Lower leg skin (tissue), 4 donors: Measurements from ENCODE around the gene LRTM2. TPM values are rescaled to one million over a fixed set of nuclear protein-coding genes. Genes with fewer than 3 reads are reported as not detected.
"Not testable (repeated sequence)": the region's sequence is repeated elsewhere in the genome, so short reads cannot be mapped to it uniquely, and the experiment has no call there.

Experiments used
- DNase-seq, 2 donors: peaks; one replicate each; pipeline ENCODE4 v3.0.0-alpha.2; 2019; ENCODE audit warnings: low spot score in 2 of 2
- H3K4me3 ChIP-seq: fragments of 200-600 bp; sonication (generic); 2 replicates; pipeline ENCODE4 v1.5.1; 2017; ENCODE audit warnings: mild to moderate bottlenecking, low read depth; ENCODE audit not compliant: poor library complexity, severe bottlenecking
- CTCF ChIP-seq, 3 donors: fragments of 450-650 bp; IDR thresholded peaks; one replicate each; pipeline ENCODE4 v1.5.1; 2016; ENCODE audit warnings: antibody characterized with exemption in 3 of 3, mild to moderate bottlenecking in 3 of 3, moderate library complexity in 2 of 3
- POLR2A ChIP-seq, 2 donors: fragments of 450-650 bp; IDR thresholded peaks; one replicate each; pipeline ENCODE4 v1.6.1; 2016 to 2017; ENCODE audit warnings: antibody characterized with exemption in 2 of 2, mild to moderate bottlenecking in 1 of 2, moderate library complexity in 1 of 2
- WGBS, 2 donors: methylation state at CpG; one replicate each; pipeline ENCODE4 v1.1.5; 2018; 5-methylcytosine and 5-hydroxymethylcytosine counted together
- intact Hi-C: fragments of 100-400 bp; cut with DNase I; formaldehyde crosslinking; loops from one replicate; pipeline ENCODE4 v1.15.0; 2023; ENCODE audit warnings: low total_unique reads
- total RNA-seq, 4 donors: library from RNA; depleted of rRNA; stranded (reverse); fragments of >200 nt; gene quantifications; one replicate each; pipeline ENCODE4 v1.1.0, GENCODE V29; 2016

Gene LRTM2
- total RNA-seq, 4 donors from 2014 or later: not detected

- intact Hi-C loops: no loop called here
- no peak for DNase-seq
- 92 to 94% methylated on average over 9 of the region's 9 CpGs for WGBS, 2 donors
- TF ChIP-seq POLR2A (IDR thresholded peaks at IDR 0.05): no peak
- no peak for TF ChIP-seq CTCF (IDR thresholded peaks at IDR 0.05)
- no peak overlapping the region for H3K4me3 ChIP-seq
Observed at GRCh38 chr12:1816730-1817348, 3.5 kb upstream of the LRTM2 start.

GRCh38 chr12:1817928-1818327, 2.4 kb upstream of the LRTM2 start:
- H3K4me3 ChIP-seq, intact Hi-C loops, DNase-seq: not testable (repeated sequence)
- WGBS, 2 donors: 82 to 87% methylated on average over 22 to 24 of the region's 28 CpGs

- no peak for TF ChIP-seq POLR2A (IDR thresholded peaks at IDR 0.05)
- TF ChIP-seq CTCF (IDR thresholded peaks at IDR 0.05): no peak
- WGBS, 2 donors: 68 to 69% methylated on average over 9 of the region's 9 CpGs
- intact Hi-C loops: no loop called here
- H3K4me3 ChIP-seq: no peak overlapping the region
- DNase-seq: no peak
Observed at GRCh38 chr12:1819050-1819449, 1.3 kb upstream of the LRTM2 start.

GRCh38 chr12:1819571-1819970, 794 bp upstream of the LRTM2 start:
- WGBS, 2 donors: 45 to 53% methylated on average over 6 of the region's 6 CpGs
- intact Hi-C loops: no loop called here
- no peak overlapping the region for H3K4me3 ChIP-seq
- no peak for DNase-seq
- TF ChIP-seq CTCF (IDR thresholded peaks at IDR 0.05): no peak
- no peak for TF ChIP-seq POLR2A (IDR thresholded peaks at IDR 0.05)

- intact Hi-C loops: no loop called here
- 64 to 71% methylated on average over 11 of the region's 11 CpGs for WGBS, 2 donors
- TF ChIP-seq CTCF (IDR thresholded peaks at IDR 0.05) (no peak), POLR2A (IDR thresholded peaks at IDR 0.05) (no peak)
Observed at GRCh38 chr12:1820896-1821291, 529 bp downstream of the LRTM2 start.

GRCh38 chr12:1821805-1822204, 1.4 kb downstream of the LRTM2 start:
- TF ChIP-seq POLR2A (IDR thresholded peaks at IDR 0.05) (no peak), CTCF (IDR thresholded peaks at IDR 0.05) (no peak)
- 14 to 26% methylated on average over 11 to 12 of the region's 12 CpGs for WGBS, 2 donors
- no peak overlapping the region for H3K4me3 ChIP-seq
- DNase-seq: no peak
- intact Hi-C loops: no loop called here

More at GRCh38 chr12:1820896-1821291, 529 bp downstream of the LRTM2 start:
- no peak overlapping the region for H3K4me3 ChIP-seq
- no peak for DNase-seq
